ENCODE measurements around the gene COMMD10.

Gene COMMD10

GRCh38 chr5:116178925-116179324 is 94.1 kb downstream of the COMMD10 start:
- TF ChIP-seq, protein P1, sequence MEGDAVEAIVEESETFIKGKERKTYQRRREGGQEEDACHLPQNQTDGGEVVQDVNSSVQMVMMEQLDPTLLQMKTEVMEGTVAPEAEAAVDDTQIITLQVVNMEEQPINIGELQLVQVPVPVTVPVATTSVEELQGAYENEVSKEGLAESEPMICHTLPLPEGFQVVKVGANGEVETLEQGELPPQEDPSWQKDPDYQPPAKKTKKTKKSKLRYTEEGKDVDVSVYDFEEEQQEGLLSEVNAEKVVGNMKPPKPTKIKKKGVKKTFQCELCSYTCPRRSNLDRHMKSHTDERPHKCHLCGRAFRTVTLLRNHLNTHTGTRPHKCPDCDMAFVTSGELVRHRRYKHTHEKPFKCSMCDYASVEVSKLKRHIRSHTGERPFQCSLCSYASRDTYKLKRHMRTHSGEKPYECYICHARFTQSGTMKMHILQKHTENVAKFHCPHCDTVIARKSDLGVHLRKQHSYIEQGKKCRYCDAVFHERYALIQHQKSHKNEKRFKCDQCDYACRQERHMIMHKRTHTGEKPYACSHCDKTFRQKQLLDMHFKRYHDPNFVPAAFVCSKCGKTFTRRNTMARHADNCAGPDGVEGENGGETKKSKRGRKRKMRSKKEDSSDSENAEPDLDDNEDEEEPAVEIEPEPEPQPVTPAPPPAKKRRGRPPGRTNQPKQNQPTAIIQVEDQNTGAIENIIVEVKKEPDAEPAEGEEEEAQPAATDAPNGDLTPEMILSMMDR (conservative IDR thresholded peaks at IDR 0.05; ENCODE audit: low read depth, low read length): no peak
- no peak overlapping the region for H3K4me3 ChIP-seq (ENCODE audit: low read length)
- no peak for DNase-seq (ENCODE audit: low read depth)

GRCh38 chr5:116209166-116209565 is 124.3 kb downstream of the COMMD10 start:
- TF ChIP-seq, protein P1 (conservative IDR thresholded peaks at IDR 0.05; ENCODE audit: low read depth, low read length): no peak
- DNase-seq (ENCODE audit: low read depth): peak; percentile 41
- no peak overlapping the region for H3K4me3 ChIP-seq (ENCODE audit: low read length)

DNA sequence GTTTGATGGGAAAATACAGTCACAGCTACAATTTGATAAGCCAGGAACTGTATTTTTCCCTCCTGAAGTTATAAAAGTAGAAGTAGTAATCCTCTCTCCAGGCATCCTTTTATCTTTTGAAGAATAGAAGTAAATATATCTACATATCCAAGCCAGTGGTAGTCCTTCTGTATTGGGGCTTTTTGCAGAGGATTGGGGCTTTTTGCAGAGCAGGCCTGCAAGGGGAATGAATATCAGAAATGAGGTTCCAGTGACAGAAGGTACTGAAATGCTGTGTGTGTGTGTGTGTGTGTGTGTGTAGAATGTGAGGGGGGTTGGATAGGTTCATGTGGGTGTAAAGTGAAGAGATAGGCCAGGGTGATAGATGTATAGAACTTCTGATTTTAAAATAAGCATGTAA is 127.4 kb downstream of the COMMD10 start:
- TF ChIP-seq, protein P1 (conservative IDR thresholded peaks at IDR 0.05; ENCODE audit: low read depth, low read length): no peak
- no peak for DNase-seq (ENCODE audit: low read depth)
- no peak overlapping the region for H3K4me3 ChIP-seq (ENCODE audit: low read length)

- TF ChIP-seq, protein P1 (conservative IDR thresholded peaks at IDR 0.05; ENCODE audit: low read depth, low read length): no peak
- no peak overlapping the region for H3K4me3 ChIP-seq (ENCODE audit: low read length)
- no peak for DNase-seq (ENCODE audit: low read depth)
These were observed 131.4 kb downstream of the COMMD10 start for GRCh38 chr5:116216246-116216645.

DNA sequence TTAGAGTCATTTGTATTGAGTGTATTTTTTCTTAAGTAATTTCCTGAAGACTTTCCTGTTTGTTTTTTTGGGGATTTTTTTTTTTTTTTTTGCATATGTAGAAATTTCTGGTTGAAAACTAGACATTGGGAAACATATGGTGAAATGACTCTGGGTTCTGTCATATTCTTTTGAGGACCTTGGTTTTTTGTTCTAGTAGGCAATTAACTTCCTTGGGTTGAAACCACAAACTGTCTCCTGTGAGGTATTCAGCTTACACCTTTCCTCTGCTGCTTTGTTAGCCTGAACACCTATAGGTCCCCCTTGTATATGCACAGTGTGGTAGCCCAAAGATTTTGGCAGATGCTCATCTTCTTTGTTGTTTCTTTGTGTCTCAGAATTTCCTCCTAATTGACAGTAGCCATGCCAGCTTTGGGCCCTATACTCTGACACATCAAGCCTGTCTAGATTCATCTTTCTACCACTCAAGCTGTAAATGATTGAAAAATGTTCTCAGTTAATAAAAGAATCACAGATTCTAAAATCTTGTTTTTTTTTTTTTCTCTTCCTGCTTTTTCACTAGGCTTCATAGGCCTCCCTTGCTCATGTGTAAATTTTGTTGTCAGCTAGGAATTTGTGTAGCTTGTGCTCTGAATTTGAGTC is 140.6 kb downstream of the COMMD10 start:
- TF ChIP-seq, protein P1 (conservative IDR thresholded peaks at IDR 0.05; ENCODE audit: low read depth, low read length): no peak
- H3K4me3 ChIP-seq (ENCODE audit: low read length): no peak overlapping the region
- no peak for DNase-seq (ENCODE audit: low read depth)

DNA sequence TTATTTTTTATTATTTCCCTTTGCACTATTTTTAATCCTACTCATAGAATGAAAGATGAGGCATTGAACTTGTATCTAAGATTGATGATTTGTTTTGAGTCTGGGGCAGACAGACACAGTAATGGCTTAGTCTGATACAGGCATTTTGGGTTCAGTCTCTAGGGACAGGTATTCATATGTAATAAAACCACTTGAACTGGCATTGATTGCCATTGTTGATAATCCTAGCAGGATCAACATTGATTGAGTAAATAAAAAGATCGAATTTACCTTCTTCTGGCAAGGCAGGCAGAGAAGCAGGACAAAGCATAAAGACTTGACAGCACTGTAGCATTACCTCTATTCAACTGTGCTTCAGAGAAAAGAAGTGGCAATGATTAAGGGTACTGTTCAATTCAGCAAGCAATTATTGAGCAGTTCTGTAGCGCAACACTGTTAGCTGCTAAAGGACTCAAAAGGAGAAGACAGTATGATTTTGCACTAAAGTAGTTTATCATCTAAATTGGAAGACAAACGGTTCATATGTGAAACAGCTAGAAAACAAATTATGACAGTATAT is 144.4 kb downstream of the COMMD10 start:
- no peak for DNase-seq (ENCODE audit: low read depth)
- TF ChIP-seq, protein P1 (conservative IDR thresholded peaks at IDR 0.05; ENCODE audit: low read depth, low read length): no peak
- no peak overlapping the region for H3K4me3 ChIP-seq (ENCODE audit: low read length)

DNA sequence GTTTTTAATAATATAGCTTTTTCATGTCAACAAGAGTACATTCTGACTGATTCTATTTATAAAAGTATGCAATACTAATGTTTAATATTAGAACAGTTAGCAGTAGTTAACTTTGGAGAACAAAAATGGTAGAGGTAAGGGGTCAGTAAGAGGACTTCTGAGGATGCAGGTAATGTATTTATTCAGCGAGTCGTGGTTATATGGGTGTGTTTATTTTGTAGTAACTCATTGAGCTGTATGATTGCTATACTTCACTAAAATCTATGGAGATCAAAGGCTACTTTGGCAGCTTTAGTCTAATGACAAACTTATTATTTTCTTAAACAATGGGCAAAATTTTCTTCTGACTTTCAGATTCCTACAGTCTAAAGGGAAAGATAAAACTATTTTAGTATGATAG is 146.5 kb downstream of the COMMD10 start:
- TF ChIP-seq, protein P1 (conservative IDR thresholded peaks at IDR 0.05; ENCODE audit: low read depth, low read length): no peak
- H3K4me3 ChIP-seq (ENCODE audit: low read length): no peak overlapping the region
- no peak for DNase-seq (ENCODE audit: low read depth)
